ENCODE data around the gene KLHL20.

Gene KLHL20

DNA sequence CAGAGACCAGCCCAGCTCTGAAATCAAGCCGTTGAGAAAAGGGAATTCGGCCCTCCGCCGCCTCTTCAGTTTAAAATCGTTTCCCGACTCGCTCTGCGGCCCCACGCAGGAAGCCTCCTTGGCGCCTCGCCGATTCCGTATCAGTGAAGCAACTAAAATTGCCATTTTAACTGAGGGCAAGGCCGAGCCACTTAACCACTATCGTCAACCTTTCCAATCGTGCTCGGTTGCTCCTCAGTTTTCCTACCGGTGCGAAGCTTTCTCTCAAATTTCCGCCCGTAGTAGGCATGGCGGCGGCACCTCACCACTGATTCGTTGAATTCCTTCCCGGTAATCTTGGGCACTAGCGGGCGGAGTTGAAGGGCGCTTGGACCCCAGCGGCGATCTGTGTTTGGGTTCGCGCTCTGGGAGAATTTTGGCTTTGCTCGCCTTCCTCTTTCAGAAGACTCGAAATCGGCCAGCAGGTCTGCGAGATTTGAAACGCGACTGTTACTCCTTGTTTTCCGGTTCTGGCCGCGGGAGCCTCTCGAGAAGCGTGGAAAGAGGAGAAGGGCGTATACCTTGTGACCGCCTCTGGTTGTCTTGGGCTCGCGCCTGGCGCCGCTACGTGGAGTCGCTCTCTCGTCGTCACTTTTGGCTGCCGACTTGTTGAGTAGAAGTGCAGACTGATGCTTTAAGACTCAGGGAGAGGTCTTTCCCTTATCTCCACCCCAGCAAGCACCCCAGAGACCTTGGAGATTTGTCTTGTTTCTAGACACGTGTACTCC, 109.7 kb downstream of the KLHL20 start, which contains the start of the genes CENPL and DARS2:
CENPL (minus strand) TSS at position 569 of the 767 bp plus-strand sequence. CDS start 13,584 bp downstream, outside the sequence.
DARS2 (plus strand) TSS at position 359 of the 767 bp plus-strand sequence. CDS start 557 bp downstream, outside the sequence.
- H3K27me3 ChIP-seq (ENCODE audit: control insufficient read depth, insufficient read depth, low read length): no peaks in the 10 kb centered on the region
- peak within 1 kb of the TSS; percentile 94 for H3K4me2 ChIP-seq (ENCODE audit: low read length)
- H3K79me2 ChIP-seq: no peaks in the 10 kb centered on the region
- peak within 1 kb of the TSS; percentile 95 for H2AFZ ChIP-seq
- no peaks in the 10 kb centered on the region for H3K4me1 ChIP-seq
- TF ChIP-seq, protein P1, sequence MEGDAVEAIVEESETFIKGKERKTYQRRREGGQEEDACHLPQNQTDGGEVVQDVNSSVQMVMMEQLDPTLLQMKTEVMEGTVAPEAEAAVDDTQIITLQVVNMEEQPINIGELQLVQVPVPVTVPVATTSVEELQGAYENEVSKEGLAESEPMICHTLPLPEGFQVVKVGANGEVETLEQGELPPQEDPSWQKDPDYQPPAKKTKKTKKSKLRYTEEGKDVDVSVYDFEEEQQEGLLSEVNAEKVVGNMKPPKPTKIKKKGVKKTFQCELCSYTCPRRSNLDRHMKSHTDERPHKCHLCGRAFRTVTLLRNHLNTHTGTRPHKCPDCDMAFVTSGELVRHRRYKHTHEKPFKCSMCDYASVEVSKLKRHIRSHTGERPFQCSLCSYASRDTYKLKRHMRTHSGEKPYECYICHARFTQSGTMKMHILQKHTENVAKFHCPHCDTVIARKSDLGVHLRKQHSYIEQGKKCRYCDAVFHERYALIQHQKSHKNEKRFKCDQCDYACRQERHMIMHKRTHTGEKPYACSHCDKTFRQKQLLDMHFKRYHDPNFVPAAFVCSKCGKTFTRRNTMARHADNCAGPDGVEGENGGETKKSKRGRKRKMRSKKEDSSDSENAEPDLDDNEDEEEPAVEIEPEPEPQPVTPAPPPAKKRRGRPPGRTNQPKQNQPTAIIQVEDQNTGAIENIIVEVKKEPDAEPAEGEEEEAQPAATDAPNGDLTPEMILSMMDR (IDR thresholded peaks at IDR 0.05): no peak
- H3K9me3 ChIP-seq (ENCODE audit: control insufficient read depth, low read length): no peaks in the 10 kb centered on the region
- H3K4me3 ChIP-seq (ENCODE audit: low read depth, low read length): peak within 1 kb of the TSS; percentile 78
- peak within 1 kb of the TSS; percentile 88 for H3K27ac ChIP-seq
- no peaks in the 10 kb centered on the region for H3K36me3 ChIP-seq (ENCODE audit: control insufficient read depth, insufficient read depth, low read length)
- peak within 1 kb of the TSS; percentile 46 for H3K9ac ChIP-seq

- Histone ChIP-seq H3K9ac (no peak overlapping the region), H3K4me2 (ENCODE audit: low read length) (no peak overlapping the region)
- TF ChIP-seq, protein P1 (IDR thresholded peaks at IDR 0.05): no peak
These were observed 112.8 kb downstream of the KLHL20 start for GRCh38 chr1:173827611-173828010.

GRCh38 chr1:173832748-173833147, 118.0 kb downstream of the KLHL20 start:
- Histone ChIP-seq H3K36me3 (ENCODE audit: control insufficient read depth, insufficient read depth, low read length) (no peaks in the 10 kb centered on the region), H3K27ac (no peak overlapping the region)

More at GRCh38 chr1:173827611-173828010, 112.8 kb downstream of the KLHL20 start:
- Histone ChIP-seq H3K79me2 (no peaks in the 10 kb centered on the region), H3K27me3 (ENCODE audit: control insufficient read depth, insufficient read depth, low read length) (no peaks in the 10 kb centered on the region), H3K36me3 (ENCODE audit: control insufficient read depth, insufficient read depth, low read length) (no peaks in the 10 kb centered on the region), H3K4me3 (ENCODE audit: low read depth, low read length) (no peak overlapping the region), H3K9me3 (ENCODE audit: control insufficient read depth, low read length) (no peaks in the 10 kb centered on the region), H2AFZ (no peak overlapping the region), H3K4me1 (no peaks in the 10 kb centered on the region), H3K27ac (no peak overlapping the region)

More at GRCh38 chr1:173832748-173833147, 118.0 kb downstream of the KLHL20 start:
- H3K79me2 ChIP-seq: no peaks in the 10 kb centered on the region
- no peak overlapping the region for H3K9ac ChIP-seq
- no peaks in the 10 kb centered on the region for H3K27me3 ChIP-seq (ENCODE audit: control insufficient read depth, insufficient read depth, low read length)
- TF ChIP-seq, protein P1 (IDR thresholded peaks at IDR 0.05): no peak
- no peak overlapping the region for H3K4me2 ChIP-seq (ENCODE audit: low read length)
- H2AFZ ChIP-seq: no peak overlapping the region
- no peaks in the 10 kb centered on the region for H3K4me1 ChIP-seq
- H3K4me3 ChIP-seq (ENCODE audit: low read depth, low read length): no peak overlapping the region
- H3K9me3 ChIP-seq (ENCODE audit: control insufficient read depth, low read length): no peaks in the 10 kb centered on the region

Measured in parathyroid adenoma (tissue), 2 donors.